ENCODE results near the gene PSMB2.

The PSMB2 gene

DNA sequence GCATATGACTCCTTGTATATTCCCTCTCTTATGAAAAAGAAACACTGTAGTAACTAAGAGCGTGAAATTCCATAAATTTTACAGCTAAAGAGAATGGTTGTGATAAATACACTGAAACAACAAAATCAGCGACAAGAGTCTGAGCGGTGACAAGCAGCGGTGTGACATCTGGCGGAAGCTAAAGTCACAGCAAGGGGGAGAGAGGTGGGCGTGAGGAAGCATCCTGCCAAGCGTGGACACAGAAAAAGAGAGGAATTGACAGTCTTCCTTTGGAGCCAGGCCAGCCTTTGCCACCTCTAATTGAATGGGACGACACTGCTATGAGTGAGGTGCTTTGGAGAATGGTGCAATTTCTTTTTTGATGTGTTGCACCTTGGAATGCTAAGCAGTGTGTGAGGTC is 25.9 kb downstream of the PSMB2 start:
- TF ChIP-seq CTCF (IDR thresholded peaks at IDR 0.05): no peak
- Histone ChIP-seq H3K9me3 (no peaks in the 10 kb centered on the region), H3K27me3 (no peaks in the 10 kb centered on the region), H3K27ac (no peak overlapping the region), H3K4me3 (ENCODE audit: low read depth in 1 of 2, low read length in 1 of 2) (no peak overlapping the region), H3K4me1 (ENCODE audit: control insufficient read depth in 1 of 2, insufficient read depth in 1 of 2, low read depth in 1 of 2, low read length in 1 of 2) (no peaks in the 10 kb centered on the region), H3K36me3 (peaks cover 24% of the 10 kb centered on the region)

- Histone ChIP-seq H3K4me1 (ENCODE audit: control insufficient read depth in 1 of 2, insufficient read depth in 1 of 2, low read depth in 1 of 2, low read length in 1 of 2) (no peaks in the 10 kb centered on the region), H3K27me3 (no peaks in the 10 kb centered on the region), H3K4me3 (ENCODE audit: low read depth in 1 of 2, low read length in 1 of 2) (no peak overlapping the region), H3K9me3 (no peaks in the 10 kb centered on the region), H3K36me3 (peaks cover 40% of the 10 kb centered on the region), H3K27ac (no peak overlapping the region)
- TF ChIP-seq CTCF (IDR thresholded peaks at IDR 0.05): no peak
Observed at GRCh38 chr1:35611655-35612054, 29.7 kb downstream of the PSMB2 start.

DNA sequence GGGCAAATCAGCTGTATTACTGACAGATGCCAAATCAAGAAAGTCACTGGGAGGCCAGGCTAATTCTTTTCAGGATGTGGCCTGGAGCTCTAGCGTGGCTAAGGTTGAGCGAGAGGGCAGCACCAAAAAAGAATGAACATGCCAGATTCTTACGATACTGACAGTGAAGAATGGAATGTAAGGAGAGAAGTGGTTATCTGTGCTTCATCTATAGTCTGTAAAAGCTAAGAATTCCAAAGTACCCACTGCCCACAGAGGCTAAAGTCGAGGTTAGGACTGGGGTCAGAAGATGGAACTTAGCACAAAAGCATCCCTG is 35.5 kb downstream of the PSMB2 start:
- TF ChIP-seq CTCF (IDR thresholded peaks at IDR 0.05): no peak
- H3K36me3 ChIP-seq: peaks cover 71% of the 10 kb centered on the region
- no peaks in the 10 kb centered on the region for H3K4me1 ChIP-seq (ENCODE audit: control insufficient read depth in 1 of 2, insufficient read depth in 1 of 2, low read depth in 1 of 2, low read length in 1 of 2)
- H3K27ac ChIP-seq: no peak overlapping the region
- H3K4me3 ChIP-seq (ENCODE audit: low read depth in 1 of 2, low read length in 1 of 2): no peak overlapping the region
- no peaks in the 10 kb centered on the region for H3K9me3 ChIP-seq
- H3K27me3 ChIP-seq: no peaks in the 10 kb centered on the region

GRCh38 chr1:35605071-35605866 is 36.1 kb downstream of the PSMB2 start:
- no peaks in the 10 kb centered on the region for H3K9me3 ChIP-seq
- TF ChIP-seq CTCF (IDR thresholded peaks at IDR 0.05): no peak
- no peaks in the 10 kb centered on the region for H3K27me3 ChIP-seq
- no peaks in the 10 kb centered on the region for H3K4me1 ChIP-seq (ENCODE audit: control insufficient read depth in 1 of 2, insufficient read depth in 1 of 2, low read depth in 1 of 2, low read length in 1 of 2)
- peaks cover 71% of the 10 kb centered on the region for H3K36me3 ChIP-seq
- H3K4me3 ChIP-seq (ENCODE audit: low read depth in 1 of 2, low read length in 1 of 2): no peak overlapping the region
- no peak overlapping the region for H3K27ac ChIP-seq

DNA sequence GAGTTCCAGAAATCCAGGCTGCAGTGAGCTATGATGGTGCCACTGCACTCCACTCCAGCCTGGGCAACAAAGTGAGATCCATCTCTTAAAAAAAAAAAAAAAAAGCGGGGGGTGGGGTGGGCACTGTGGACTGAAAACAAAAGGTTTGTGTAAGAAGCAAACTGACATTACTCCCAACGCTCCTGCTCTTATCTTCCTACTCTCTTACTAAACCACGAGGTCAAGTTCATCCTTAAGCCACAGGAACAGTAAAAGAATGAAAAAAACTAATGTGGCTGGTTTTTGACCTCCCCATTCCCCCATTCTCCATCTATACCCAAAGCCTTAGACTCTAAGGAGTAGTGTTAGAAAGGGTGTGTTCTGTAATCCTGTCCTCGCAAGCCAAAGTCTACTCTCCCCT is 37.4 kb downstream of the PSMB2 start:
- Histone ChIP-seq H3K27ac (no peak overlapping the region), H3K27me3 (no peaks in the 10 kb centered on the region), H3K36me3 (peaks cover 63% of the 10 kb centered on the region), H3K4me1 (ENCODE audit: control insufficient read depth in 1 of 2, insufficient read depth in 1 of 2, low read depth in 1 of 2, low read length in 1 of 2) (no peaks in the 10 kb centered on the region), H3K9me3 (no peaks in the 10 kb centered on the region), H3K4me3 (ENCODE audit: low read depth in 1 of 2, low read length in 1 of 2) (no peak overlapping the region)
- TF ChIP-seq CTCF (IDR thresholded peaks at IDR 0.05): no peak
